GM12878 (cell line): ENCODE data around the gene SLF2. TPM values are rescaled to one million over a fixed set of nuclear protein-coding genes. Genes with fewer than 3 reads are reported as not detected.

Experiments used
- ATAC-seq: fragments of 200-7000 bp; cut with Tn5 transposase; 3 replicates; pipeline ENCODE4 v1.9.1; 2020; ENCODE audit warnings: mild to moderate bottlenecking, moderate library complexity
- BruUV-seq: library from RNA; stranded (reverse); fragments of 400-500 nt; replicated peaks from 2 replicates; lab custom pipeline; 2021; lab: Mats Ljungman, UMichigan
- CTCF ChIA-PET: fragments of 300-600 bp; sonication (Branson Sonifier 250); formaldehyde crosslinking; extraction: SDS; loops from one replicate; lab custom pipeline; 2021; ENCODE audit warnings: inconsistent platforms; lab: Yijun Ruan, JAX
- POLR2A ChIA-PET: fragments of 350-600 bp; formaldehyde crosslinking; extraction: SDS; loops from one replicate; lab custom pipeline; 2021; ENCODE audit warnings: inconsistent platforms; lab: Charles Lee
- RAD21 ChIA-PET: fragments of 300-600 bp; sonication (Branson Sonifier 250); formaldehyde crosslinking; loops from one replicate; lab custom pipeline; 2023; ENCODE audit warnings: antibody characterized with exemption; ENCODE audit not compliant: unreplicated experiment; lab: Charles Lee
- SMC1A ChIA-PET: fragments of 300-600 bp; sonication (Branson Sonifier 250); formaldehyde crosslinking; loops from one replicate; lab custom pipeline; 2023; ENCODE audit not compliant: unreplicated experiment, uncharacterized antibody; lab: Charles Lee
- DNase-seq: peaks from one replicate; pipeline ENCODE4 v3.0.0-alpha.2; 2011; ENCODE audit warnings: low read depth, low spot score
- FAIRE-seq: peaks from 3 replicates; lab custom pipeline; 2011; peaks lifted over from hg19 to GRCh38; lab: Jason Lieb, UNC
- H2AFZ ChIP-seq: 2 replicates; pipeline ENCODE4 v1.6.0; 2011; ENCODE audit warnings: low read depth, low read length, control low read depth; ENCODE audit not compliant: control insufficient read depth
- H3K27ac ChIP-seq: 2 replicates; pipeline ENCODE4 v1.5.1; 2011; ENCODE audit warnings: control low read depth; ENCODE audit not compliant: control insufficient read depth, insufficient read depth
- H3K27me3 ChIP-seq, 2 experiments: replicated peaks in 1 of 2; 2 replicates each; pipeline versions ENCODE4 v1.6.0 to v1.6.1; 2011; ENCODE audit warnings: low read length in 1 of 2; ENCODE audit not compliant: control insufficient read depth in 2 of 2, insufficient read depth in 2 of 2
- H3K36me3 ChIP-seq, 2 experiments: 2 replicates each; pipeline ENCODE4 v1.5.1; 2011; ENCODE audit warnings: low read length in 1 of 2; ENCODE audit not compliant: control insufficient read depth in 2 of 2, insufficient read depth in 2 of 2
- H3K4me1 ChIP-seq: 2 replicates; pipeline ENCODE4 v1.6.1; 2011; ENCODE audit warnings: mild to moderate bottlenecking, low read length, moderate library complexity, mixed read lengths; ENCODE audit not compliant: control insufficient read depth, insufficient read depth
- H3K4me2 ChIP-seq: 2 replicates; pipeline ENCODE4 v1.6.0; 2011; ENCODE audit warnings: control low read depth; ENCODE audit not compliant: control insufficient read depth, insufficient read depth
- H3K4me3 ChIP-seq: fragments of 200-600 bp; sonication (generic); 2 replicates; pipeline ENCODE4 v1.5.1; 2016
- H3K79me2 ChIP-seq: 2 replicates; pipeline ENCODE4 v1.6.0; 2011; ENCODE audit warnings: low read length; ENCODE audit not compliant: control insufficient read depth, insufficient read depth
- H3K9ac ChIP-seq: 2 replicates; pipeline ENCODE4 v1.8.0; 2011; ENCODE audit warnings: low read length, control low read depth, mixed read lengths; ENCODE audit not compliant: control insufficient read depth, insufficient read depth
- H3K9me3 ChIP-seq: replicated peaks from 3 replicates; pipeline ENCODE4 v1.5.1; 2011; ENCODE audit warnings: mild to moderate bottlenecking, low read length; ENCODE audit not compliant: control insufficient read depth, insufficient read depth
- H4K20me1 ChIP-seq: 2 replicates; pipeline ENCODE4 v1.6.0; 2011; ENCODE audit not compliant: control insufficient read depth, insufficient read depth
- BCL3 ChIP-seq: IDR thresholded peaks from 2 replicates; pipeline ENCODE4 v1.6.1; 2011; ENCODE audit warnings: borderline replicate concordance, low read depth, mild to moderate bottlenecking, moderate library complexity, low read length; ENCODE audit not compliant: insufficient read depth, poor library complexity, severe bottlenecking
- EP300 ChIP-seq, 2 experiments: fragments of 150-350 bp in 1 of 2; IDR thresholded peaks; 2 replicates each; pipeline ENCODE4 v1.6.1; 2011 to 2012; ENCODE audit warnings: low read depth in 2 of 2, low read length in 2 of 2, borderline replicate concordance in 1 of 2, improper control_type of control experiment in 1 of 2, inconsistent platforms in 1 of 2; ENCODE audit not compliant: control insufficient read depth in 1 of 2
- SREBF2 ChIP-seq: IDR thresholded peaks from 2 replicates; pipeline ENCODE4 v1.6.1; 2012; ENCODE audit warnings: mild to moderate bottlenecking, low read length
- TCF7 ChIP-seq: IDR thresholded peaks from 2 replicates; pipeline ENCODE4 v1.6.1; 2014; ENCODE audit warnings: antibody characterized with exemption, borderline replicate concordance
- ZSCAN29 ChIP-seq: fragments of 450-650 bp; IDR thresholded peaks from 2 replicates; pipeline ENCODE4 v1.6.1; 2017; ENCODE audit warnings: mild to moderate bottlenecking, moderate library complexity
- whole genome bisulfite sequencing: methylation state at CpG from one replicate; pipeline ENCODE4 v1.1.6; 2016; ENCODE audit warnings: low lambda C conversion rate; ENCODE audit not compliant: insufficient replicate concordance, insufficient coverage; ENCODE audit errors: missing lambda C conversion rate; 5-methylcytosine and 5-hydroxymethylcytosine counted together
- in situ Hi-C: fragments of 300-500 bp; cut with MboI; formaldehyde crosslinking; loops from 9 replicates; pipeline ENCODE4 v1.14.3; 2018; ENCODE audit warnings: mixed read lengths
- intact Hi-C: fragments of 100-400 bp; cut with micrococcal nuclease; formaldehyde crosslinking; loops from one replicate; pipeline ENCODE4 v1.14.2; 2022; ENCODE audit not compliant: unreplicated experiment
- polyA plus RNA-seq, 11 experiments: library from polyadenylated mRNA; depleted of rRNA in 4 of 11; unstranded in 6 of 11; stranded (reverse) in 5 of 11; fragments of >200 nt; fragmentation: Nextera tagmentation in 4 of 11; fragmentation: Illumina TruSeq in 1 of 11; extraction: Ambion mirVana in 4 of 11; extraction: Trizol in 1 of 11; gene quantifications; 1 replicate in 1 of 11; 2 replicates in 10 of 11; pipeline versions ENCODE4 v1.2.1 to v1.2.3, GENCODE V29; 2011 to 2016; ENCODE audit warnings: inconsistent platforms in 2 of 11, missing spikeins in 2 of 11, low read depth in 1 of 11
- total RNA-seq, 4 experiments: library from RNA; depleted of rRNA in 3 of 4; stranded (reverse); fragments of >200 nt in 3 of 4; fragmentation: Illumina TruSeq in 1 of 4; extraction: Trizol in 1 of 4; gene quantifications; 2 replicates each; pipeline versions ENCODE4 v1.2.1 to v1.2.3, GENCODE V29; 2013 to 2021

SLF2 gene
- total and polyA plus RNA-seq, 10 of the 15 experiments (the other 5 are each of a cell fraction or from before 2014, with no cell fraction given), result 3.0 to 25.2 (median 17.9) TPM

- TF ChIP-seq EP300 (IDR thresholded peaks at IDR 0.05; ENCODE audit: borderline replicate concordance in 1 of 2, control insufficient read depth in 1 of 2, low read depth in 2 of 2, low read length in 2 of 2) (no peak), ZSCAN29 (no peak), SREBF2 (no peak)
- TF ChIP-seq, all 136 proteins: peak for 0
Observed at GRCh38 chr10:100899171-100899570, 13.6 kb upstream of the SLF2 start (continued).

- ATAC-seq, result no peak
- intact Hi-C loops, result no loop called here
Observed at GRCh38 chr10:100901051-100901450, 11.7 kb upstream of the SLF2 start.

More at GRCh38 chr10:100901051-100901450, 11.7 kb upstream of the SLF2 start:
- H3K27ac ChIP-seq, result no peak overlapping the region
- DNase-seq (no peak), FAIRE-seq (no peak)
- H3K4me2 ChIP-seq, result no peak overlapping the region
- H4K20me1 ChIP-seq, result no peaks in the 10 kb centered on the region
- H3K79me2 ChIP-seq, result no peaks in the 10 kb centered on the region
- SMC1A ChIA-PET, result interaction anchor here (1.1 kb wide), 1 partner anchor 9 kb away, joined by 5 read pairs; no protein-coding TSS in a partner anchor
- POLR2A ChIA-PET, result no interaction called here
- 34% methylated on average over 6 of the region's 6 CpGs for WGBS
- no peak overlapping the region for H3K9ac ChIP-seq
- CTCF ChIA-PET, result no interaction called here
- no peaks in the 10 kb centered on the region for H3K36me3 ChIP-seq
- in situ Hi-C loops, result no loop called here
- no peaks in the 10 kb centered on the region for H3K9me3 ChIP-seq
- no peak overlapping the region for H3K4me3 ChIP-seq
- 0 out of 2 replicates have a peak, but pooled peaks cover 4% of the 10 kb centered on the region for H3K4me1 ChIP-seq
- peaks cover 0 to 1% of the 10 kb centered on the region in 2 experiments; a peak in 2 of 4 replicates for H3K27me3 ChIP-seq
- RAD21 ChIA-PET, result no interaction called here
- BruUV-seq, result no TSS peak
- H2AFZ ChIP-seq, result no peak overlapping the region
- TF ChIP-seq BCL3 (no peak), TCF7 (no peak)
